GM18868 (cell line): Measurements from ENCODE around the gene OPN3.
"Not testable (repeated sequence)": the region's sequence is repeated elsewhere in the genome, so short reads cannot be mapped to it uniquely, and the experiment has no call there.

Source experiments
- ATAC-seq: cut with Tn5 transposase; IDR thresholded peaks from one replicate; pipeline ENCODE4 v1.9.1; 2021; ENCODE audit warnings: mild to moderate bottlenecking, moderate library complexity; ENCODE audit not compliant: unreplicated experiment

Gene OPN3

GRCh38 chr1:241640149-241640866 lies at the start of gene OPN3, which contains the start of gene CHML:
OPN3 (minus strand) TSS chr1:241640369; CDS start chr1:241640254, 115 bp downstream.
CHML (minus strand) TSS chr1:241640369; CDS start chr1:241635766, 4,603 bp downstream.
- ATAC-seq = peak; percentile 89

GRCh38 chr1:241688940-241689368 lies 48.8 kb upstream of the OPN3 start:
- ATAC-seq = no peak

- no peak for ATAC-seq
Observed at GRCh38 chr1:241684108-241684507, 43.9 kb upstream of the OPN3 start.

- ATAC-seq = no peak
Observed at GRCh38 chr1:241682921-241683320, 42.8 kb upstream of the OPN3 start.

GRCh38 chr1:241681861-241682448 lies 41.8 kb upstream of the OPN3 start:
- ATAC-seq = not testable (repeated sequence)

- no peak for ATAC-seq
Observed at GRCh38 chr1:241679961-241680360, 39.8 kb upstream of the OPN3 start.

- ATAC-seq = no peak
Observed at GRCh38 chr1:241679404-241679803, 39.2 kb upstream of the OPN3 start.

GRCh38 chr1:241678536-241678935 lies 38.4 kb upstream of the OPN3 start:
- no peak for ATAC-seq

- peak; percentile 86 for ATAC-seq
Observed at GRCh38 chr1:241677201-241677600, 37.0 kb upstream of the OPN3 start.

- no peak for ATAC-seq
Observed at GRCh38 chr1:241675983-241676382, 35.8 kb upstream of the OPN3 start.

- ATAC-seq = no peak
Observed at GRCh38 chr1:241674805-241675384, 34.7 kb upstream of the OPN3 start.

GRCh38 chr1:241672301-241672700 lies 32.1 kb upstream of the OPN3 start:
- no peak for ATAC-seq

- ATAC-seq = no peak
Observed at GRCh38 chr1:241666419-241666818, 26.2 kb upstream of the OPN3 start.

- no peak for ATAC-seq
Observed at GRCh38 chr1:241660424-241660972, 20.3 kb upstream of the OPN3 start.

GRCh38 chr1:241659016-241659415 lies 18.8 kb upstream of the OPN3 start:
- ATAC-seq = not testable (repeated sequence)

GRCh38 chr1:241658081-241658793 lies 18.1 kb upstream of the OPN3 start:
- ATAC-seq = no peak

- no peak for ATAC-seq
Observed at GRCh38 chr1:241654641-241655040, 14.5 kb upstream of the OPN3 start.

- ATAC-seq = no peak
Observed at GRCh38 chr1:241654019-241654418, 13.8 kb upstream of the OPN3 start.

- no peak for ATAC-seq
Observed at GRCh38 chr1:241652012-241652411, 11.8 kb upstream of the OPN3 start, which contains the start of gene WDR64. WDR64 (plus strand) TSS chr1:241652281; CDS start chr1:241652485, 204 bp downstream.

- no peak for ATAC-seq
Observed at GRCh38 chr1:241648159-241648558, 8.0 kb upstream of the OPN3 start.

- ATAC-seq = no peak
Observed at GRCh38 chr1:241647658-241648057, 7.5 kb upstream of the OPN3 start.
